Keratinocyte (primary cell): ENCODE data around the gene MSRB1.
"Not testable (repeated sequence)": the region's sequence is repeated elsewhere in the genome, so short reads cannot be mapped to it uniquely, and the experiment has no call there.

ENCODE experiments used
- EZH2 ChIP-seq: IDR thresholded peaks from one replicate; pipeline ENCODE4 v1.6.1; 2012; ENCODE audit warnings: inconsistent platforms, mild to moderate bottlenecking, low read length, moderate library complexity
- TF ChIP-seq, protein P1 (sequence below), 3 experiments: IDR thresholded peaks in 1 of 3; conservative IDR thresholded peaks in 1 of 3; optimal IDR thresholded peaks in 1 of 3; 2 replicates in 2 of 3; 3 replicates in 1 of 3; pipeline versions ENCODE3 to v1.5.1; 2011; ENCODE audit warnings: low read length in 3 of 3, mild to moderate bottlenecking in 3 of 3, moderate library complexity in 2 of 3, control low read depth in 1 of 3, inconsistent platforms in 1 of 3; ENCODE audit not compliant: insufficient read depth in 2 of 3; ENCODE audit errors: extremely low read depth in 1 of 3

DNA sequence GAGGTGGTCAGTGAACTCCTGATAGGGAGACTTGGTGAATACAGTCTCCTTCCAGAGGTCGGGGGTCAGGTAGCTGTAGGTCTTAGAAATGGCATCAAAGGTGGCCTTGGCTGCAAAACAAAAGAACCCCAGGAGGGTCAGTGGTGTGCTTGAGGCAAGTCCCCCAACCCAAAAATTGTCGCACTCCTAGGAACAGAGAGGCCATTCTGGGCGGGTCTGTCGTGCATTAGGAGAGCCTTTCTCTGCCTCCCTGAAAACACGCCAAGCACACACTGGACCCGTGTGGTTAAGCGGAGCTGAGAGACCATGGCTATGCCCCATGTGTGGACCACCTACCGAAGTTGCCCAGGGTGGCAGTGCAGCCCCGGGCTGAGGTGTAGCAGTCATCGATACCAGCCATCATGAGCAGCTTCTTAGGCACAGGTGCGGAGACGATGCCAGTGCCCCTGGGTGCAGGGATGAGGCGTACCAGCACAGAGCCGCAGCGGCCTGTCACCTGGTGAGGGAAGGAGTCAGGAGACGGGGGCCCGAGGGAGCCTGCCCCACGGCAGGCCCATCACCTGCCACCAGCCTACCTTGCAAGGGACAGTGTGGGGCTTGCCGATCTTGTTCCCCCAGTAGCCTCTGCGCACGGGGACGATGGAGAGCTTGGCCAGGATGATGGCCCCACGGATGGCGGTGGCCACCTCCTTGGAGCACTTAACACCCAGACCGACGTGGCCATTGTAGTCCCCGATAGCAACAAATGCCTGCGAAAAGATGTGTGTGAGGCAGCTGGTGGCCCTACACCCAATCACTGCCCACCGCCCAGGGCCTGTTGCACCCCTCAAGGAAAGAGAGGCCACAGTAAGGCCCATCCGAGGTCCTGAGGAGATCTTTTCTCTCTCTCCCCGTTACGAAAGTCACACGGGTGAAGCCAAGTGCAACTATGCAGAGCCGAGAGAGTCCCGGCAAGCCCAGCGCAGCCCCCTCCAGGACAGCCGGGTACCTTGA lies 19.5 kb upstream of the MSRB1 start:
- not testable (repeated sequence) for TF ChIP-seq EZH2
- TF ChIP-seq, protein P1, sequence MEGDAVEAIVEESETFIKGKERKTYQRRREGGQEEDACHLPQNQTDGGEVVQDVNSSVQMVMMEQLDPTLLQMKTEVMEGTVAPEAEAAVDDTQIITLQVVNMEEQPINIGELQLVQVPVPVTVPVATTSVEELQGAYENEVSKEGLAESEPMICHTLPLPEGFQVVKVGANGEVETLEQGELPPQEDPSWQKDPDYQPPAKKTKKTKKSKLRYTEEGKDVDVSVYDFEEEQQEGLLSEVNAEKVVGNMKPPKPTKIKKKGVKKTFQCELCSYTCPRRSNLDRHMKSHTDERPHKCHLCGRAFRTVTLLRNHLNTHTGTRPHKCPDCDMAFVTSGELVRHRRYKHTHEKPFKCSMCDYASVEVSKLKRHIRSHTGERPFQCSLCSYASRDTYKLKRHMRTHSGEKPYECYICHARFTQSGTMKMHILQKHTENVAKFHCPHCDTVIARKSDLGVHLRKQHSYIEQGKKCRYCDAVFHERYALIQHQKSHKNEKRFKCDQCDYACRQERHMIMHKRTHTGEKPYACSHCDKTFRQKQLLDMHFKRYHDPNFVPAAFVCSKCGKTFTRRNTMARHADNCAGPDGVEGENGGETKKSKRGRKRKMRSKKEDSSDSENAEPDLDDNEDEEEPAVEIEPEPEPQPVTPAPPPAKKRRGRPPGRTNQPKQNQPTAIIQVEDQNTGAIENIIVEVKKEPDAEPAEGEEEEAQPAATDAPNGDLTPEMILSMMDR (optimal IDR thresholded peaks at IDR 0.05 in 1 of 3, IDR thresholded peaks at IDR 0.05 in 1 of 3, conservative IDR thresholded peaks at IDR 0.05 in 1 of 3; ENCODE audit: extremely low read depth in 1 of 3, insufficient read depth in 2 of 3, low read length in 3 of 3) = not testable (repeated sequence)
